Measurements from ENCODE around the gene TRAK2. TPM values are rescaled to one million over a fixed set of nuclear protein-coding genes. Genes with fewer than 3 reads are reported as not detected.
"Not testable (repeated sequence)": the region's sequence is repeated elsewhere in the genome, so short reads cannot be mapped to it uniquely, and the experiment has no call there.

TRAK2 gene
- total RNA-seq, 1 experiment from 2014 or later: 59.1 TPM

- in situ Hi-C loops (cut with HindIII; ENCODE audit: low pct_unique_long_range_greater_than_20kb, low sequenced_read_pairs); DNase-seq (ENCODE audit: low read depth, low spot score): not testable (repeated sequence)
These were observed 22.9 kb downstream of the TRAK2 start for GRCh38 chr2:201428366-201428765.

- DNase-seq (ENCODE audit: low read depth, low spot score): no peak
- in situ Hi-C loops (cut with HindIII; ENCODE audit: low pct_unique_long_range_greater_than_20kb, low sequenced_read_pairs): no loop called here
These were observed 25.3 kb downstream of the TRAK2 start for GRCh38 chr2:201425952-201426351.

- in situ Hi-C loops (cut with HindIII; ENCODE audit: low pct_unique_long_range_greater_than_20kb, low sequenced_read_pairs): no loop called here
- peak; percentile 94 for DNase-seq (ENCODE audit: low read depth, low spot score)
These were observed 30.7 kb downstream of the TRAK2 start for GRCh38 chr2:201420442-201421113.

- in situ Hi-C loops (cut with HindIII; ENCODE audit: low pct_unique_long_range_greater_than_20kb, low sequenced_read_pairs): no loop called here
- no peak for DNase-seq (ENCODE audit: low read depth, low spot score)
These were observed 31.3 kb downstream of the TRAK2 start for GRCh38 chr2:201419986-201420385.

- in situ Hi-C loops (cut with HindIII; ENCODE audit: low pct_unique_long_range_greater_than_20kb, low sequenced_read_pairs): no loop called here
- peak; percentile 66 for DNase-seq (ENCODE audit: low read depth, low spot score)
These were observed 32.1 kb downstream of the TRAK2 start for GRCh38 chr2:201419057-201419635.

GRCh38 chr2:201415149-201415548 lies 36.1 kb downstream of the TRAK2 start:
- DNase-seq (ENCODE audit: low read depth, low spot score): no peak
- in situ Hi-C loops (cut with HindIII; ENCODE audit: low pct_unique_long_range_greater_than_20kb, low sequenced_read_pairs): no loop called here

GRCh38 chr2:201414099-201415023 lies 36.9 kb downstream of the TRAK2 start:
- DNase-seq (ENCODE audit: low read depth, low spot score): no peak
- in situ Hi-C loops (cut with HindIII; ENCODE audit: low pct_unique_long_range_greater_than_20kb, low sequenced_read_pairs): no loop called here

GRCh38 chr2:201413552-201413951 lies 37.7 kb downstream of the TRAK2 start:
- no peak for DNase-seq (ENCODE audit: low read depth, low spot score)
- in situ Hi-C loops (cut with HindIII; ENCODE audit: low pct_unique_long_range_greater_than_20kb, low sequenced_read_pairs): no loop called here

GRCh38 chr2:201413143-201413542 lies 38.1 kb downstream of the TRAK2 start:
- no peak for DNase-seq (ENCODE audit: low read depth, low spot score)
- in situ Hi-C loops (cut with HindIII; ENCODE audit: low pct_unique_long_range_greater_than_20kb, low sequenced_read_pairs): no loop called here

GRCh38 chr2:201411421-201411820 lies 39.8 kb downstream of the TRAK2 start:
- DNase-seq (ENCODE audit: low read depth, low spot score): no peak
- in situ Hi-C loops (cut with HindIII; ENCODE audit: low pct_unique_long_range_greater_than_20kb, low sequenced_read_pairs): no loop called here

GRCh38 chr2:201408931-201409330 lies 42.3 kb downstream of the TRAK2 start:
- in situ Hi-C loops (cut with HindIII; ENCODE audit: low pct_unique_long_range_greater_than_20kb, low sequenced_read_pairs): no loop called here
- no peak for DNase-seq (ENCODE audit: low read depth, low spot score)

GRCh38 chr2:201407265-201407664 lies 44.0 kb downstream of the TRAK2 start:
- peak; percentile 77 for DNase-seq (ENCODE audit: low read depth, low spot score)
- in situ Hi-C loops (cut with HindIII; ENCODE audit: low pct_unique_long_range_greater_than_20kb, low sequenced_read_pairs): no loop called here

- peak; percentile 47 for DNase-seq (ENCODE audit: low read depth, low spot score)
- in situ Hi-C loops (cut with HindIII; ENCODE audit: low pct_unique_long_range_greater_than_20kb, low sequenced_read_pairs): no loop called here
These were observed 45.1 kb downstream of the TRAK2 start for GRCh38 chr2:201406077-201406662.

GRCh38 chr2:201404699-201405280 lies 46.5 kb downstream of the TRAK2 start:
- in situ Hi-C loops (cut with HindIII; ENCODE audit: low pct_unique_long_range_greater_than_20kb, low sequenced_read_pairs): no loop called here
- DNase-seq (ENCODE audit: low read depth, low spot score): no peak

- DNase-seq (ENCODE audit: low read depth, low spot score): peak; percentile 7
- in situ Hi-C loops (cut with HindIII; ENCODE audit: low pct_unique_long_range_greater_than_20kb, low sequenced_read_pairs): no loop called here
These were observed 47.4 kb downstream of the TRAK2 start for GRCh38 chr2:201403880-201404279.

- no peak for DNase-seq (ENCODE audit: low read depth, low spot score)
- in situ Hi-C loops (cut with HindIII; ENCODE audit: low pct_unique_long_range_greater_than_20kb, low sequenced_read_pairs): no loop called here
These were observed 48.4 kb downstream of the TRAK2 start for GRCh38 chr2:201402651-201403562.

- in situ Hi-C loops (cut with HindIII; ENCODE audit: low pct_unique_long_range_greater_than_20kb, low sequenced_read_pairs): no loop called here
- DNase-seq (ENCODE audit: low read depth, low spot score): no peak
These were observed 49.4 kb downstream of the TRAK2 start for GRCh38 chr2:201401815-201402214.
